HG02623 (cell line): Measurements from ENCODE around the gene SH2D1B.
"Not testable (repeated sequence)": the region's sequence is repeated elsewhere in the genome, so short reads cannot be mapped to it uniquely, and the experiment has no call there.

Experiments used
- ATAC-seq: cut with Tn5 transposase; IDR thresholded peaks from one replicate; pipeline ENCODE4 v1.9.1; 2021; ENCODE audit warnings: moderate library complexity; ENCODE audit not compliant: unreplicated experiment

The SH2D1B gene, protein sequence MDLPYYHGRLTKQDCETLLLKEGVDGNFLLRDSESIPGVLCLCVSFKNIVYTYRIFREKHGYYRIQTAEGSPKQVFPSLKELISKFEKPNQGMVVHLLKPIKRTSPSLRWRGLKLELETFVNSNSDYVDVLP

DNA sequence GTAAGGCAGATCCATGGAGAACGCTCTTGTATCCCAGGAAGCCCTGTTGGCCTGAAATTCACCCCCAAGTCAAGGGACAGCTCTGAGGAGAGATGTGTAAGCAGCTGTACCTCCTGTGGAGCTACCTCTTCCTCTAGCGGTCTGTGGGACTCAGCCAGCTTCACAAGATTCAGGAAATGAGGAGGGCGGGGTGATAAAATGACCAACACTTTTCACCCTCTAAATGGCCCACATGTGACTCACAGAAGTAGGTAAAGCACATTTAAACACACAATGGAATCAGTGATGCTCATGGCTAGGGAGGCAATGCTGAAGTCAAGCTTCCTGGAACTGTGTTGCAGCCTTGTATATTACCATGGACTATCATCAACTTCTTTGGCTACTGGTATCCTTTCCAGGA is at the start of gene SH2D1B:
TSS of gene SH2D1B (minus strand) at position 135 of the 400 bp plus-strand sequence. CDS start at position 15, 120 bp downstream.
- no peak for ATAC-seq

DNA sequence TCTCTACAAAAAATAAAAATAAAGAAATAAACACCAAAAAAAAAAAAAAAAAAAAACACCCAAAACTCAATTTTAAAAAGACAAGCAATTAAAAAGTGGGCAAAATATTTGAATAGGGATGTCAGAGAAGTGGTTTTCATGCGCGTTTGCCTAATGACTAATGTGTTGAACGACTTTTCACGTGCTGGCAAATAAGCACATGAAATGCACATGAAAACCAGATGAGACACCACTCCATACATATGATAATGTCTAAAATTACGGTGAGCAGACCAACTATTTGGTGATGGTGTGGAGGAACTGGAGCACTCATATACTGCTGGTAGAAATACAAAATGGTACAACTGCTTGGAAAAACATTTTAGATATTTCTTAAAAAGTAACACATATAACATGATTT is 46.3 kb upstream of the SH2D1B start:
- ATAC-seq, result no peak

DNA sequence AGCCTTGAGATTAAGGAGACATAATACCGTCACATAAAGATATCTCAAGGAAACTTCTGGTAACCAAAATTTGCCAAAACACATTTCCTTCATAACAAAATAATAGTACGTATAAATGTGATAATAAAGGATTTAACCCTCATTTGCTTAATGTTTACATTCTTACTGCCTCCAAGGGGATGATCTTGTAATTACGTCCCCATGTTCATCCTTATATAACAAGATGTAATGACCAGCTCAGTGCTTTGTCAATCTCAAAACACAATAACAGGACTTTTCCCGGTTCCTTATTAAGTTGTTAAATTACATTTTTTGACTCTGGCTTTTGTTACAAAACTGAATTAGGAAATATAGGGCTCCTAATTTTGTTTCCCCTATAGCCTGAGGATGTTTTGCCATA is 44.4 kb upstream of the SH2D1B start:
- no peak for ATAC-seq

DNA sequence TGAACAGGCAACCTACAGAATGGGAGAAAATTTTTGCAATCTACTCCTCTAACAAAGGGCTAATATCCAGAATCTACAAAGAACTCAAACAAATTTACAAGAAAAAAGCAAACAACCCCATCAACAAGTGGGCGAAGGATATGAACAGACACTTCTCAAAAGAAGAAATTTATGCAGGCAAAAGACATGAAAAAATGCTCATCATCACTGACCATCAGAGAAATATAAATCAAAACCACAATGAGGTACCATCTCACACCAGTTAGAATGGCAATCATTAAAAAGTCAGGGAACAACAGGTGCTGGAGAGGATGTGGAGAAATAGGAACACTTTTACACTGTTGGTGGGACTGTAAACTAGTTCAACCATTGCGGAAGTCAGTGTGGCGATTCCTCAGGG is 42.4 kb upstream of the SH2D1B start:
- not testable (repeated sequence) for ATAC-seq

DNA sequence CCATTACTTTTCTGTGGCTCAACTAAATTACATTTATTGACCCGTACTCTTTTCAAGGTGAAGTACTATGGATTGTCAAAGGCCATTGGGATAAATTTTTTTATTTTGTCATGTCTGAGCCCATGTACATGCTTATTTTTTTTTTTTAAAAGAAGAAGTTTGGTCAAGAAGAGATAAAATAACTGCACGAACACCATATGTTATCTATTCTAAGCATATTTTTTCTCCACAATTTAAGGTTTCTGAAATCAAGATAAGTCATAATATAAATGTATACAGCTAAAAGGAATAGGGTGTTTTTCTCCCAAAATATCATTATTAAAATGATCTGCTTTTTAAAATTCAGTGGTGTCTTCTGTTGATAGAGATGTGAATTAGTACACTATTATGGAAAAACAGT is 35.0 kb upstream of the SH2D1B start:
- ATAC-seq, result no peak

DNA sequence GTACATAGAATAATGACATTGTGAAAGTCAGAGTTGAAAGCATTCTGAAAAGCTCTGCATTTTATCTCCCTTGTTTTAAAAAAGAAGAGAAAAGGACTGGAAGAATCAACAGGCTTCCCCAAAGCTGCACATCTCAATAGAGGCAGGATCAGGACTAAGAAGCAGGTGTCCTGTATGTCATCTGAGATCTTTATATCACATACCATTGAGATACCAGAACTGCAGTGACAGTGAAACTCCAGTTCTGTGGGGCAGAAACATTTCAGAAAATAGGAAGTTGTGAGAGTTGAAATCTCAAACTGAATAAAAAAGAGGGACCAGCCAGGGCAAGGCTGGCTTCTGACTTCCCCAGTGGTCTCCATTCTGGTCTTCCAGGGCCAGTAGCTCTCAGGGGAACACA is 33.0 kb upstream of the SH2D1B start:
- no peak for ATAC-seq

DNA sequence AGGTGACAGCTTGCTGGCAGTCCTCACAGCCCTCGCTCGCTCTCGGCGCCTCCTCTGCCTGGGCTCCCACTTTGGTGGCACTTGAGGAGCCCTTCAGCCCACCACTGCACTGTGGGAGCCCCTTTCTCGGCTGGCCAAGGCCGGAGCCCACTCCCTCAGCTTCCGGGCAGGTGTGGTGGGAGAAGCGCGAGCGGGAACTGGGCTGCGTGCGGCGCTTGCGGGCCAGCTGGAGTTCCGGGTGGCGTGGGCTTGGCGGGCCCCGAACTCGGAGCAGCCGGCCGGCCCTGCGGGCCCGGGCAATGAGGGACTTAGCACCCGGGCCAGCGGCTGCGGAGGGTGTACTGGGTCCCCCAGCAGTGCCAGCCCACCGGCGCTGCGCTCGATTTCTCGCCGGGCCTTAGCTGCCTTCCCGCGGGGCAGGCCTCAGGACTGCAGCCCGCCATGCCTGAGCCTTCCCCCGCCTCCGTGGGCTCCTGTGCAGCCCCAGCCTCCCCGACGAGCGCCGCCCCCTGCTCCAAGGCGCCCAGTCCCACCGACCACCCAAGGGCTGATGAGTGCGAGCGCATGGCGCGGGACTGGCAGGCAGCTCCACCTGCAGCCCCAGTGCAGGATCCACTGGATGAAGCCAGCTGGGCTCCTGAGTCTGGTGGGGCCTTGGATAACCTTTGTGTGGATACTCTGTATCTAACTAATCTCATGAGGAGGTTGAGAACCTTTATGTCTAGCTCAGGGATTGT is 21.2 kb upstream of the SH2D1B start:
- not testable (repeated sequence) for ATAC-seq

DNA sequence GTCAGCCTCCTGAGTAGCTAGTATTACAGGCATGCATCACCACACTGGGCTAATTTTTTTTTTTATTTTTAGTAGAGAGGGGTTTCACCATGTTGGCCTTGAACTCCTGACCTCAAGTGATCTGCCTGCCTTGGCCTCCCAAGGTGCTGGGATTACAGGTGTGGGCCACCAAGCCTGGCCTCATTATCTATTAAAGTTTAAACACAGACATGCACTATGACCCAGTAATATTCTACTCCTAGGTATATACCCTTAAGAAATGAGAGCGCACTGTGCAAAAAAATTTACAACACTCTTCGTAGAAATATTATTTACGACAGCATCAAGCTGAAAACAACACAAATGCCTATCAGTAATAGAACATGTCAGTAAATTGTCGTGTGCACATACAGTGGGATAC is 18.6 kb upstream of the SH2D1B start:
- ATAC-seq, result no peak

DNA sequence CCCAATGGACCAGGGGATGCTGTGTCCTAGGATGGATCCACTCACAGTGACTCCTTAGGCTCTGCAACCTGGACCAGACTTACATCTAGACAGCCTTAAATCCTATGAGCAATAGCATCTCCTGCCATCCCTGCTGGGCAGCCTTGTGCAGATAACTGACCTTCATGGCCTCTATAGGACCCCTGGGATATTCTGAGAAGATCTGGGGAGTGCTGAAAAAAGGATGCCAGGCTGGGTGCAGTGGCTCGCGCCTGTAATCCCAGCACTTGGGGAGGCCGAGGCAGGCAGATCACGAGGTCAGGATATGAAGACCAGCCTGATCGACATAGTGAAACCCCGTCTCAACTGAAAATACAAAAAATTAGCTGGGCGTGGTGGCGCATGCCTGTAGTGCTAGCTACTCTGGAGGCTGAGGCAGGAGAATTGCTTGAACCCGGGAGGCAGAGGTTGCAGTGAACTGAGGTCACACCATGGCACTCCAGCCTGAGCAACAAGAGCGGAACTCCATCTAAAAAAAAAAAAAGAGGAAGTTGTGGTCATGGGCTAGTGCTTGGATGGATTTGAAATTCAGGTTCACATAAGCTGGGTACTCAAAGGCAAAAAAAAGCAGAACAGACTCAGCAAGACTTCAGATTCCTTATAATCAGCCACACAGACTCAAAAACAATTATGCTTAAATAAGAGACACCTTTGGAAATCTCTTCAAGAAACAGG is 10.9 kb upstream of the SH2D1B start:
- no peak for ATAC-seq

DNA sequence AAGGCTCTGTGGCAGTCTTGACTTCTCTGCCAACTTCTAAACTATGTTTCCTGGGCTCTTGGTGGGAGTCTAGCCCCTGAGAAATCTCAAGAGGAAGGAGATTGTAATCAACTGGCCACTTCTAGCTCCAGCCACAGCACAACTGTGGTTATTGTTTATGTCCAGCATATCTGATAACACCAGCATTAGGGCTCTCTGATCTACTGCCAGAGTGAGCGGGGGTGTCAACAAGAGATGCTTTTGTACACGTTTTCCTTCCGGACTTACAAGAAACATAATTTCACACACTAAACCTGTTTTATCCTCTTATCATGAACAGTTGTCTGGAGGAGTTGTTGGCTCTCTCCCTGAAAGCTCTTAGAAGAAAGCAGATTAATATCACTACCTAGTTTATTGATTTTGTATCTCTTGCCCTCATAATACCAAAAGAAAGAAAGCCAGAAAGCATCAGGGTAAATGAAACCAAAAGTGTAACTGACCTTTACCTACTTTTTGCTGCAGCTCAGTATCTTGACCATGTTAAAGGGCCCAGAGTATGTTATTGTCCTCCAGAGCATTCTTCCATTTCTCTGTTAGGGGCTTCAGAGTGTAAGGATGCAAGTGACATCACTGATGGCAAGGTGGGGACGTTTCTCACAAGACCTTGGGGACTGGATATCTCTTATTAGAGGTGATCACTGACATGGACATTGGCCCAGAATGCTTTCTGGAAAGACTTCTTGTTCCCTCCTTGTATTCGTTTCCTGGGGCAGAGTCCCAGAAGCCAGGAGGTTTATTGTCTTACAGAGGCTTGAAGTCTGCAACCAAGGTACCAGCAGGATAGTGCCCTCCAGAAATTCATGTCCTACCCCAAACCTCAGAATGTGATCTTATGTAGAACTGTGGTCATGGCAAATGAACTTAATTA is 9.6 kb upstream of the SH2D1B start:
- no peak for ATAC-seq

DNA sequence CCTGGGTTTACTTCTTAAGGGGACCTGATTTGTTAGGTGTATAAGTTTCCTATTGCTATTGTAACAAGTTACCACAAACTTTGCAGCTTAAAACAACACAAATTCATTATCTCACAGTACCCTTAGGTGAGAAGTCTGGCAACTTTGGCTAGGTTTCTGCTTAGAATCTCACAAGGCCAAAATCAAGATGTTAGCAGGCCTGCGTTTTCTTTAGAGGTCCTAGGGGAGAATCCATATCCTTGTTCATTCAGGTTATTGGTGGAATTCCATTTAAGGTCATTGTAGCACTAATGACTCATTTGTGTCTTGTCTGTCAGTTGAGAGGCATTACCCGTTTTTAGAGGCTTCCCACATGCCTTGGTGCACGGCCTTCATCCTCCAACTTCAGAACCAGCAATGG is 8.2 kb upstream of the SH2D1B start:
- no peak for ATAC-seq

DNA sequence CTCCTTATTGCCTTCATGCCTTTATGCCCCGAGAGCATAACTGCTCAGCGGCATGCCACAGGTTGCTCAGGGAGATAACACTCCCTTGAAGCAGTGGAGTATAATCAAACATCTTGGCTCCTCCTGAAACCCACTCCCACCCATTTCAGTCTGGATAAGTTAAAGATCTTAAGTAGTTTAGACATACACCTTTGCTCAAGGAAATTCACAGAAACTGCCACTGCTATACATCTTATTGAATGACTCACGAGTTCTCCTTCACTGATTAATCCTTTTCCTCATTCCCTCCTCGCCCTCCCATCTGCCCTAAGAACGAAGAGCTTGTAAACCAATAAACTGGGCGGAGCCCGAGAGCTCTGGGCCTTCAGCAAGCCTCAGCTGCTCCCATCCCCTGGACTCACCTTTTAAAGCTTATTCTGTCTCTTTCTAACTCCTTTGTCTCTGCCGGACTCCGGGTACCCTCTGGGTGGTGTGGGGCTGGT is 7.6 kb upstream of the SH2D1B start:
- ATAC-seq, result not testable (repeated sequence)

DNA sequence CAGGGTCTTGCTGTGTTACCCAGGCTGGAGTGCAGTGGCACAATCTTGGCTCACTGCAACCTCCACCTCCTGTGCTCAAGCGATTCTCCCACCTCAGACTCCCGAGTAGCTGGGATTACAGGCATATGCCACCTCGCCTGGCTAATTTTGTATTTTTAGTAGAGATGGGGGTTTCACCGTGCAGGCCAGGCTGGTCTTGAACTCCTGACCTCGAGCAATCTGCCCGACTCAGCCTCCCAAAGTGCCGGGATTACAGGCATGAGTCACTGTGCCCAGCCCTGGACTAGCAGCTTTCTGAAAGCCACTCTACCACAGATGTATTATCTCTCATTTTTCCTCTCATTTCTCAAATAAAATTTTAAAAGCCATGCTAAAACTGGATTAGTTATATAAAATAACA is 6.6 kb upstream of the SH2D1B start:
- not testable (repeated sequence) for ATAC-seq

DNA sequence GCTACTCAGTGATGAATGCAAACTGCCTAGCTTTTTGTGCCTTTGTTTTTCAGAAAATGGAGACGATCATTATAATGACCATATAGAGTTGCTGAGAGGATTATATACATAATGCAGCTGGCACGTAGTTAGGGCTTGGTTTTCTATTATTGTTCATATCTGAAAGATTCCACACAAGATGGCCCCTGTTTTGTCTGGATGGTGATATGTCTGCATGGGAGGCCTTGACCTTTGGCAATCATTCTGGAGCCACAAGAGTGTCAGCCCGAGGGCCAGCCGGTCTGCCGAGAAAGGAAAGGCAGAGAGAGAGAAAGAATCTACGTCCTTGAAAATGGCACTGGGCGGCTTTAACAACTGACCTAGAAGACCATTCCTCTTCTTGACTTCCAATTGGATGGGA is 5.7 kb upstream of the SH2D1B start:
- ATAC-seq, result no peak

DNA sequence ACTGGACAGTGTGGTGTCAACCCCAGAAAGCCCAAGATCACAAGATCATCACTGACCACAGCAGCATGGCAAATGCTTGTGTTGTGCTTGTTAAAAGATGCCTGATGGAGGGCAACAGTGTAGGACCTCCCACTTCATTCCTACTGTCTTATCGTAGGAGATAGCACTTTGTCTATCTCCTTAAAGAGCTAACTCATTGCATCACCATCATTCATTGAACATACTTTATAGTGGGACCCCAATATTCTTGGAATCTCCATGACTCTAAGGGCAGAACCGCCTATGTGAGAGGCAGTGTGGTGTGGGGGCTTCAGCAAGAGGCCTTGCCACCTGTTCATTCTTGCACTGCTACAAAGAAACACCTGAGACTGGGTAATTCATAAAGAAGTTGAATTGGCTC is 5.0 kb upstream of the SH2D1B start:
- no peak for ATAC-seq

DNA sequence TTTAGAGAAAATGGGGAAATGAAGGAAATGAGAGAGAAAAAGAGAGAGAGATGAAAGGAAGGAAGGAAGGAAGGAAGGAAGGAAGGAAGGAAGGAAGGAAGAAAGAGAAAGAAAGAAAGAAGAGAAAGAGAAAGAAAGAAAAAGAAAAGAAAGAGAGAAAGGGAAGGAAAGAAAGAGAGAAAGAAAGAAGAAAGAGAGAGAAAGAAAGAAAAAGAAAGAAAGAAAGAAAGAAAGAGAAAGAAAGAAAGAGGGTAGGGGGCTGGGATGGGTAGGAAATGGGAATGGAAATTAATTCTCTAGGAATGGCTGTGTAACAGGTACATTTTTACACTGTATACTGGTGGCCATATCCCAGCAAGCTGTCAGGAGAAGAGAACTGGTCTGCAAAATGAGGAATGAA is 4.3 kb upstream of the SH2D1B start:
- no peak for ATAC-seq

DNA sequence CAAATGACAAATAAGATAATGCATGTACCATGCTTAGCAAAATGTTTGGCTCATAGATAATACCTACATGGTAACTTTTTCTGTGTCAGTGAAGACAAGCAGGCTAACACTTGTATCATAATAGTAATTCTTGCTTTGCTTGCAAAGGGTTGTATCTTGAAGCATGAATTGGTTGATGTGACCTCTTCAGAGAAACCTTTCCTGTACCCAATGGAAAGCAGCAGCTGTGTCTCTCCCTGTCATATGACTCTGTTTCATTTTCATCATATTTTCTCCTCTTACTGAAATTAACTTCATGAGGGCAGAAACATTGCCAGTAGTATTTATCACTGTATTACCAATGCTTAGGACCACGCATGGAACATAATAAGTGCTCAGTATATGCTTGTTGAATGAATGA is 4.4 kb downstream of the SH2D1B start:
- no peak for ATAC-seq

DNA sequence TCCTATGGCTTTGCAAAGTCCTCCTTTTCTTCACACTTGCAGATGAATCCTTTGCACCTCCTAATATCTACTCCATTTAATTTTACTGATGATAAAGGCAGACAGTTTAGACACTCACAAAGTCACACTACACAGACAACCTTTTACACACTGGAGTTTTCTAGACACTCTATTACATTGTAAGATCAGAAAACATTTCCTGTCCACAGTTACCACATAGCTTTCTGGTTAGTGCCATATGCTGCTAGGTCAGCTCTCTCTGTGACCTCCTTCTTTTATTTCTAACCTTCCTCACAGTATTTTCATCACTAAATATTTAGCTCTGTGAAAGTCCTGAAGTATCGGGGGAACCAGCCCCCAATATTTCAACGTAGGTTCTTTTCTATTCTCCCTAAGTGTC is 5.1 kb downstream of the SH2D1B start:
- no peak for ATAC-seq

DNA sequence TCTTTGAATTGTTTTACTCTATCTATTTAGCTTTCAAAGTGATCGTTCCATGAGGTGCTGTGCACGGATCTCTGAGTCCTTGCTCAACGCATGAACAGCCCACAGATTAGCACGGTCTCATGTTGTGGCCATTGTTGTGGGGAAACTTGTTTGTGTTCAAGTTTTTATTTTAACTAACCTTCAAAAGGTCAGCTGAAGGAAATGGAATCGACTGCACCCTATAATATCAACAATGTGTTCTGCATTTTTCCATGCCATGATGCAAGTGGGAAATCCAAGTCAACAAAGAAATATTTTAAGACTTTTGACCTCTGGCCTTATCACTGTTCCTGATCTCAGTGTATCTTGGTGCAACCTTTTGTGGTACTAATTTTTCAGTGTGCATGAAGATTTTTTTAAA is 6.1 kb downstream of the SH2D1B start:
- no peak for ATAC-seq

DNA sequence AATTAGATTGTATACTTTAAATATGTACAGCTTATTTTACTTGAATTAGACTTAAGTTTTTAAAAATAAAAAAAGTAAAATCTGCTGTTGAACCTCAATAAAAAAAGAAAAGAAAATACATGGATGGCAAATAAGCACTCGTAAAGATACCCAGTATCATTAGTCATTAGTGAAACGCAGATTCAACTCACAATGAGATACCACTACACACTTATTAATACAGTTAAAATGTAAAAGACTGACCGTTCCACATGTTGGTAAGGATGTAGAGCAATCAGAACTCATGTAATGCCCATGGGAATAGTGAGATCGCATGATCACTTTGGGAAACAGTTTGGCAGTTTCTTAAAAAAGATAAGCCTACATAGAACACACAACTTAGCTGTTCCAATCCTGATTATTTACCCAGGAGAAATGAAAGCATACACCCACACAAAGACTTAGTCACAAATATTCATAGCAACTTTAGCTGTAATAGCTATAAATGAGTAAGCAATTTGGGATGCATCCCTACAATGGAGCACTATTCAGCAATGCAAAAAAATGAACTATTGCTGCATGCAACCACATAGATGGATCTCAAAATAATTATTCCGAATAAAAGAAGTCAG is 7.3 kb downstream of the SH2D1B start:
- no peak for ATAC-seq
